Body of pancreas (tissue), 4 donors: Measurements from ENCODE around the gene ZNF211.

ENCODE experiments used
- CTCF ChIP-seq, 7 experiments: fragments of 450-650 bp in 4 of 7; fragments of 200-600 bp in 3 of 7; sonication (generic) in 3 of 7; IDR thresholded peaks; one replicate each; pipeline ENCODE4 v1.5.1; 2016 to 2019; ENCODE audit warnings: antibody characterized with exemption in 7 of 7
- POLR2A ChIP-seq, 3 donors: fragments of 450-650 bp; IDR thresholded peaks; one replicate each; pipeline ENCODE4 v1.6.1; 2016; ENCODE audit warnings: antibody characterized with exemption in 3 of 3, mild to moderate bottlenecking in 2 of 3

- TF ChIP-seq CTCF (IDR thresholded peaks at IDR 0.05), result no peak
- TF ChIP-seq POLR2A (IDR thresholded peaks at IDR 0.05), result peak in 2 of 3 donors; percentile 42 to 44
Observed at GRCh38 chr19:57632987-57633831, at the start of gene ZNF211.
